Tibial nerve (tissue), 4 donors: Measurements from ENCODE around the gene DRD3. TPM values are rescaled to one million over a fixed set of nuclear protein-coding genes. Genes with fewer than 3 reads are reported as not detected.

ENCODE experiments used
- DNase-seq, 2 donors: peaks; one replicate each; pipeline ENCODE4 v3.0.0-alpha.2; 2019; ENCODE audit warnings: low spot score in 2 of 2
- H3K27ac ChIP-seq, 4 donors: fragments of 200-600 bp; sonication (generic) in 3 of 4; one replicate each; pipeline ENCODE4 v1.5.1; 2017 to 2019; ENCODE audit warnings: mild to moderate bottlenecking in 1 of 4
- H3K27me3 ChIP-seq, 2 donors: fragments of 200-600 bp; sonication (generic) in 1 of 2; one replicate each; pipeline versions ENCODE4 v1.5.1 to v1.6.0; 2017 to 2019
- H3K36me3 ChIP-seq, 3 donors: fragments of 200-600 bp; sonication (generic); one replicate each; pipeline ENCODE4 v1.5.1; 2018 to 2019
- H3K4me1 ChIP-seq, 4 donors: fragments of 200-600 bp; sonication (generic) in 3 of 4; one replicate each; pipeline ENCODE4 v1.5.1; 2017 to 2019
- H3K4me3 ChIP-seq, 4 donors: fragments of 200-600 bp; sonication (generic) in 3 of 4; one replicate each; pipeline ENCODE4 v1.5.1; 2017 to 2019; ENCODE audit warnings: mild to moderate bottlenecking in 1 of 4, moderate library complexity in 1 of 4
- H3K9me3 ChIP-seq, 4 donors: fragments of 200-600 bp; sonication (generic) in 3 of 4; one replicate each; pipeline ENCODE4 v1.5.1; 2017 to 2019
- CTCF ChIP-seq, 5 experiments: fragments of 200-600 bp in 3 of 5; fragments of 450-650 bp in 2 of 5; sonication (generic) in 3 of 5; IDR thresholded peaks; one replicate each; pipeline ENCODE4 v1.5.1; 2016 to 2019; ENCODE audit warnings: antibody characterized with exemption in 5 of 5, mild to moderate bottlenecking in 3 of 5, moderate library complexity in 2 of 5
- EP300 ChIP-seq, 2 donors: sonication (generic); formaldehyde crosslinking; IDR thresholded peaks; one replicate each; pipeline ENCODE4 v1.6.1; 2017; ENCODE audit warnings: antibody characterized with exemption in 2 of 2, mild to moderate bottlenecking in 1 of 2
- POLR2A ChIP-seq, 2 donors: fragments of 450-650 bp; IDR thresholded peaks; one replicate each; pipeline ENCODE4 v1.6.1; 2017; ENCODE audit warnings: antibody characterized with exemption in 2 of 2, mild to moderate bottlenecking in 2 of 2, moderate library complexity in 2 of 2
- WGBS, 2 donors: methylation state at CpG; one replicate each; pipeline ENCODE4 v1.1.5; 2018; 5-methylcytosine and 5-hydroxymethylcytosine counted together
- total RNA-seq, 4 donors: library from RNA; depleted of rRNA; stranded (reverse); fragments of >200 nt; gene quantifications; one replicate each; pipeline ENCODE4 v1.1.0, GENCODE V29; 2016

Gene DRD3
- total RNA-seq, 4 donors from 2014 or later = not detected

- no peak overlapping the region for H3K27ac ChIP-seq
- TF ChIP-seq EP300 (IDR thresholded peaks at IDR 0.05) = no peak
- TF ChIP-seq CTCF (IDR thresholded peaks at IDR 0.05) = no peak
- TF ChIP-seq POLR2A (IDR thresholded peaks at IDR 0.05) = no peak
- no peak for DNase-seq
- H3K4me1 ChIP-seq = peaks cover 0 to 15% (median 3%) of the 10 kb centered on the region in 4 donors
- H3K9me3 ChIP-seq = no peaks in the 10 kb centered on the region
- no peaks in the 10 kb centered on the region for H3K36me3 ChIP-seq
- no peaks in the 10 kb centered on the region for H3K27me3 ChIP-seq
- no peak overlapping the region for H3K4me3 ChIP-seq
- WGBS, 2 donors = 84 to 85% methylated on average over 4 of the region's 4 CpGs
These were observed 33.8 kb upstream of the DRD3 start for GRCh38 chr3:114212646-114213045.

GRCh38 chr3:114207768-114208167, 28.9 kb upstream of the DRD3 start:
- no peaks in the 10 kb centered on the region for H3K9me3 ChIP-seq
- H3K36me3 ChIP-seq = no peaks in the 10 kb centered on the region
- 85 to 89% methylated on average over 4 of the region's 4 CpGs for WGBS, 2 donors
- H3K27ac ChIP-seq = no peak overlapping the region
- H3K4me1 ChIP-seq = peaks cover 0 to under 1% (median 0%) of the 10 kb centered on the region in 4 donors
- DNase-seq = no peak
- no peaks in the 10 kb centered on the region for H3K27me3 ChIP-seq
- H3K4me3 ChIP-seq = no peak overlapping the region
- TF ChIP-seq POLR2A (IDR thresholded peaks at IDR 0.05) = no peak

GRCh38 chr3:114206342-114206741, 27.5 kb upstream of the DRD3 start:
- 79 to 87% methylated on average over 3 of the region's 3 CpGs for WGBS, 2 donors
- Histone ChIP-seq H3K9me3 (no peaks in the 10 kb centered on the region), H3K27ac (no peak overlapping the region), H3K4me1 (no peaks in the 10 kb centered on the region), H3K4me3 (no peak overlapping the region), H3K27me3 (no peaks in the 10 kb centered on the region), H3K36me3 (no peaks in the 10 kb centered on the region)
- TF ChIP-seq POLR2A (IDR thresholded peaks at IDR 0.05) (no peak), CTCF (IDR thresholded peaks at IDR 0.05) (no peak), EP300 (IDR thresholded peaks at IDR 0.05) (no peak)
- DNase-seq = no peak

GRCh38 chr3:114205541-114205940, 26.7 kb upstream of the DRD3 start:
- no peaks in the 10 kb centered on the region for H3K9me3 ChIP-seq
- no peak for DNase-seq
- 49% methylated on average over 2 of the region's 2 CpGs for WGBS, 2 donors
- no peak overlapping the region for H3K4me3 ChIP-seq
- no peaks in the 10 kb centered on the region for H3K27me3 ChIP-seq
- no peaks in the 10 kb centered on the region for H3K4me1 ChIP-seq
- no peaks in the 10 kb centered on the region for H3K36me3 ChIP-seq
- no peak overlapping the region for H3K27ac ChIP-seq
- no peak for TF ChIP-seq POLR2A (IDR thresholded peaks at IDR 0.05)
- TF ChIP-seq CTCF (IDR thresholded peaks at IDR 0.05) = no peak
- no peak for TF ChIP-seq EP300 (IDR thresholded peaks at IDR 0.05)

- no peak overlapping the region for H3K4me3 ChIP-seq
- H3K9me3 ChIP-seq = no peaks in the 10 kb centered on the region
- WGBS, 2 donors = 82 to 85% methylated on average over 1 of the region's 1 CpG
These were observed 15.9 kb upstream of the DRD3 start for GRCh38 chr3:114194750-114195149.

More at GRCh38 chr3:114194750-114195149, 15.9 kb upstream of the DRD3 start:
- no peaks in the 10 kb centered on the region for H3K27me3 ChIP-seq
- no peak overlapping the region for H3K27ac ChIP-seq
- no peaks in the 10 kb centered on the region for H3K4me1 ChIP-seq
- TF ChIP-seq EP300 (IDR thresholded peaks at IDR 0.05) (no peak), CTCF (IDR thresholded peaks at IDR 0.05) (no peak), POLR2A (IDR thresholded peaks at IDR 0.05) (no peak)
- no peak for DNase-seq
- H3K36me3 ChIP-seq = no peaks in the 10 kb centered on the region
